Activated CD4-positive, alpha-beta memory T cell treated with anti-CD3 and anti-CD28 coated beads, Interleukin-2, amount 10 ng/mL, durations not matched to agents 7 days and 5 days (primary cell): Measurements from ENCODE around the gene CLEC10A. TPM values are rescaled to one million over a fixed set of nuclear protein-coding genes. Genes with fewer than 3 reads are reported as not detected.
"Not testable (repeated sequence)": the region's sequence is repeated elsewhere in the genome, so short reads cannot be mapped to it uniquely, and the experiment has no call there.

Experiments
- CTCF ChIA-PET: fragments of 350-600 bp; sonication (Branson Sonifier 250); formaldehyde crosslinking; loops from one replicate; lab custom pipeline; 2021; ENCODE audit warnings: antibody characterized with exemption, inconsistent platforms; lab: Charles Lee
- POLR2A ChIA-PET: fragments of 350-600 bp; sonication (Branson Sonifier 250); formaldehyde crosslinking; loops from one replicate; lab custom pipeline; 2021; ENCODE audit warnings: antibody characterized with exemption; lab: Charles Lee
- DNase-seq: peaks from one replicate; pipeline ENCODE4 v3.0.0-alpha.2; 2020
- H3K27ac Mint-ChIP-seq: one replicate; pipeline ENCODE4 v1.8.0; 2021; ENCODE audit warnings: mild to moderate bottlenecking, mixed read lengths
- H3K27me3 Mint-ChIP-seq: one replicate; pipeline ENCODE4 v1.8.0; 2021; ENCODE audit warnings: mixed read lengths
- H3K36me3 Mint-ChIP-seq: one replicate; pipeline ENCODE4 v1.8.0; 2021; ENCODE audit warnings: low read depth, mixed read lengths
- H3K4me1 Mint-ChIP-seq: one replicate; pipeline ENCODE4 v1.8.0; 2021; ENCODE audit warnings: mixed read lengths
- H3K4me3 Mint-ChIP-seq: one replicate; pipeline ENCODE4 v1.8.0; 2021; ENCODE audit warnings: mild to moderate bottlenecking, mixed read lengths
- H3K9me3 Mint-ChIP-seq: one replicate; pipeline ENCODE4 v1.8.0; 2021; ENCODE audit warnings: mixed read lengths
- total RNA-seq, 2 experiments: library from RNA; stranded (reverse); gene quantifications; one replicate each; pipeline ENCODE4 v1.2.3, GENCODE V29; 2021

The CLEC10A gene
- total RNA-seq, 2 experiments from 2014 or later = not detected

GRCh38 chr17:7078711-7079110, 1.3 kb downstream of the CLEC10A start:
- Mint-ChIP-seq H3K27me3 (peaks cover 13% of the 10 kb centered on the region), H3K9me3 (no peaks in the 10 kb centered on the region), H3K4me1 (peaks cover 30% of the 10 kb centered on the region), H3K36me3 (no peaks in the 10 kb centered on the region), H3K27ac (no peak overlapping the region), H3K4me3 (no peak overlapping the region)
- POLR2A ChIA-PET = no interaction called here
- CTCF ChIA-PET = interaction anchor here (1.3 kb wide), 1 partner anchor 58 kb away, joined by 3 read pairs; no protein-coding TSS in a partner anchor
- no peak for DNase-seq

- no peak for DNase-seq
- ChIA-PET POLR2A (no interaction called here), CTCF (no interaction called here)
- Mint-ChIP-seq H3K4me3 (no peak overlapping the region), H3K27ac (no peak overlapping the region), H3K36me3 (no peaks in the 10 kb centered on the region), H3K4me1 (peaks cover 25% of the 10 kb centered on the region), H3K27me3 (peaks cover 12% of the 10 kb centered on the region), H3K9me3 (no peaks in the 10 kb centered on the region)
Measured at GRCh38 chr17:7077911-7078546, 2.0 kb downstream of the CLEC10A start.

- ChIA-PET POLR2A (no interaction called here), CTCF (interaction anchor here (0.8 kb wide), 1 partner anchor 78 kb away, joined by 3 read pairs; no protein-coding TSS in a partner anchor)
- H3K4me3 Mint-ChIP-seq = no peak overlapping the region
- DNase-seq = no peak
- H3K4me1 Mint-ChIP-seq = no peaks in the 10 kb centered on the region
- H3K27me3 Mint-ChIP-seq = peaks cover 10% of the 10 kb centered on the region
- no peaks in the 10 kb centered on the region for H3K36me3 Mint-ChIP-seq
- H3K27ac Mint-ChIP-seq = no peak overlapping the region
- no peaks in the 10 kb centered on the region for H3K9me3 Mint-ChIP-seq
Measured at GRCh38 chr17:7074931-7075330, 5.1 kb downstream of the CLEC10A start.

GRCh38 chr17:7072406-7072805, 7.6 kb downstream of the CLEC10A start:
- ChIA-PET CTCF (no interaction called here), POLR2A (no interaction called here)
- DNase-seq = no peak
- peaks cover 6% of the 10 kb centered on the region for H3K36me3 Mint-ChIP-seq
- H3K9me3 Mint-ChIP-seq = peaks cover 13% of the 10 kb centered on the region
- no peaks in the 10 kb centered on the region for H3K4me1 Mint-ChIP-seq
- H3K4me3 Mint-ChIP-seq = no peak overlapping the region
- H3K27ac Mint-ChIP-seq = no peak overlapping the region
- H3K27me3 Mint-ChIP-seq = peaks cover 20% of the 10 kb centered on the region

GRCh38 chr17:7070712-7071111, 9.3 kb downstream of the CLEC10A start:
- Mint-ChIP-seq H3K4me1 (no peaks in the 10 kb centered on the region), H3K4me3 (no peak overlapping the region), H3K27me3 (peaks cover 20% of the 10 kb centered on the region), H3K9me3 (peaks cover 18% of the 10 kb centered on the region), H3K36me3 (peaks cover 6% of the 10 kb centered on the region), H3K27ac (no peak overlapping the region)
- POLR2A ChIA-PET = no interaction called here
- CTCF ChIA-PET = interaction anchor here (0.6 kb wide), 1 partner anchor 62 kb away, joined by 3 read pairs; no protein-coding TSS in a partner anchor
- DNase-seq = no peak

GRCh38 chr17:7068268-7068667, 11.8 kb downstream of the CLEC10A start:
- no peak overlapping the region for H3K4me3 Mint-ChIP-seq
- ChIA-PET POLR2A (no interaction called here), CTCF (no interaction called here)
- DNase-seq = no peak
- peaks cover 18% of the 10 kb centered on the region for H3K9me3 Mint-ChIP-seq
- H3K4me1 Mint-ChIP-seq = no peaks in the 10 kb centered on the region
- peaks cover 6% of the 10 kb centered on the region for H3K36me3 Mint-ChIP-seq
- H3K27ac Mint-ChIP-seq = no peak overlapping the region
- peaks cover 23% of the 10 kb centered on the region for H3K27me3 Mint-ChIP-seq

GRCh38 chr17:7067198-7067597, 12.9 kb downstream of the CLEC10A start:
- H3K27me3 Mint-ChIP-seq = peaks cover 22% of the 10 kb centered on the region
- no peak overlapping the region for H3K4me3 Mint-ChIP-seq
- peaks cover 18% of the 10 kb centered on the region for H3K9me3 Mint-ChIP-seq
- H3K4me1 Mint-ChIP-seq = peaks cover 1% of the 10 kb centered on the region
- DNase-seq = no peak
- POLR2A ChIA-PET = no interaction called here
- H3K27ac Mint-ChIP-seq = no peak overlapping the region
- H3K36me3 Mint-ChIP-seq = peaks cover 6% of the 10 kb centered on the region
- CTCF ChIA-PET = no interaction called here

- Mint-ChIP-seq H3K36me3 (peaks cover 6% of the 10 kb centered on the region), H3K9me3 (peaks cover 17% of the 10 kb centered on the region), H3K4me3 (no peak overlapping the region), H3K27me3 (peaks cover 21% of the 10 kb centered on the region), H3K4me1 (peaks cover 7% of the 10 kb centered on the region), H3K27ac (no peak overlapping the region)
- POLR2A ChIA-PET = interaction anchor here (0.6 kb wide), 1 partner anchor 86 kb away, joined by 3 read pairs; no protein-coding TSS in a partner anchor
- CTCF ChIA-PET = no interaction called here
- no peak for DNase-seq
Measured at GRCh38 chr17:7064261-7064660, 15.8 kb downstream of the CLEC10A start.

- no peak for DNase-seq
- no peak overlapping the region for H3K4me3 Mint-ChIP-seq
- H3K4me1 Mint-ChIP-seq = peaks cover 7% of the 10 kb centered on the region
- CTCF ChIA-PET = no interaction called here
- H3K36me3 Mint-ChIP-seq = peaks cover 5% of the 10 kb centered on the region
- POLR2A ChIA-PET = no interaction called here
- no peak overlapping the region for H3K27ac Mint-ChIP-seq
- H3K9me3 Mint-ChIP-seq = peaks cover 12% of the 10 kb centered on the region
- H3K27me3 Mint-ChIP-seq = peaks cover 21% of the 10 kb centered on the region
Measured at GRCh38 chr17:7063518-7064094, 16.4 kb downstream of the CLEC10A start.

GRCh38 chr17:7060165-7060891, 19.7 kb downstream of the CLEC10A start:
- no peaks in the 10 kb centered on the region for H3K9me3 Mint-ChIP-seq
- peaks cover 19% of the 10 kb centered on the region for H3K27me3 Mint-ChIP-seq
- H3K27ac Mint-ChIP-seq = peak overlapping the region; percentile 16
- H3K4me1 Mint-ChIP-seq = peaks cover 7% of the 10 kb centered on the region
- POLR2A ChIA-PET = no interaction called here
- CTCF ChIA-PET = interaction anchor here (1.1 to 1.2 kb wide), 2 partner anchors 116 to 149 kb away, joined by 3 read pairs; no protein-coding TSS in a partner anchor
- H3K36me3 Mint-ChIP-seq = no peaks in the 10 kb centered on the region
- DNase-seq = no peak
- H3K4me3 Mint-ChIP-seq = no peak overlapping the region

- ChIA-PET POLR2A (no interaction called here), CTCF (no interaction called here)
- no peak overlapping the region for H3K4me3 Mint-ChIP-seq
Measured at GRCh38 chr17:7058831-7059447, 21.1 kb downstream of the CLEC10A start.

GRCh38 chr17:7056386-7056785, 23.7 kb downstream of the CLEC10A start:
- ChIA-PET POLR2A (no interaction called here), CTCF (interaction anchor here (0.7 to 13.6 kb wide), 2 partner anchors 80 to 121 kb away, joined by 5 to 290 read pairs; no protein-coding TSS in a partner anchor)
- H3K36me3 Mint-ChIP-seq = no peaks in the 10 kb centered on the region
- H3K27me3 Mint-ChIP-seq = peaks cover 10% of the 10 kb centered on the region
- H3K4me1 Mint-ChIP-seq = peaks cover 5% of the 10 kb centered on the region
- no peak overlapping the region for H3K4me3 Mint-ChIP-seq
- no peaks in the 10 kb centered on the region for H3K9me3 Mint-ChIP-seq
- DNase-seq = no peak
- no peak overlapping the region for H3K27ac Mint-ChIP-seq

More at GRCh38 chr17:7058831-7059447, 21.1 kb downstream of the CLEC10A start:
- Mint-ChIP-seq H3K27ac (no peak overlapping the region), H3K27me3 (peaks cover 17% of the 10 kb centered on the region), H3K4me1 (peaks cover 7% of the 10 kb centered on the region), H3K36me3 (no peaks in the 10 kb centered on the region), H3K9me3 (no peaks in the 10 kb centered on the region)
- no peak for DNase-seq

- DNase-seq, POLR2A ChIA-PET, H3K27ac Mint-ChIP-seq, H3K36me3 Mint-ChIP-seq, H3K4me3 Mint-ChIP-seq, H3K9me3 Mint-ChIP-seq, H3K27me3 Mint-ChIP-seq: not testable (repeated sequence)
- CTCF ChIA-PET = interaction anchor here (0.8 to 13.6 kb wide), 4 partner anchors 8 to 127 kb away, joined by 3 to 290 read pairs (median 4); no protein-coding TSS in a partner anchor
- H3K4me1 Mint-ChIP-seq = peaks cover 18% of the 10 kb centered on the region
Measured at GRCh38 chr17:7050583-7050982, 29.5 kb downstream of the CLEC10A start.
